Type B pancreatic cell (in vitro differentiated cells): ENCODE data around the gene STOX2. TPM values are rescaled to one million over a fixed set of nuclear protein-coding genes. Genes with fewer than 3 reads are reported as not detected.

ENCODE experiments used
- DNase-seq: peaks from one replicate; pipeline ENCODE4 v3.0.0; 2021; ENCODE audit warnings: mixed read lengths; ENCODE audit not compliant: unreplicated experiment; ENCODE audit errors: extremely low spot score
- H3K27ac Mint-ChIP-seq: 2 replicates; pipeline ENCODE4 v1.8.0; 2021; ENCODE audit warnings: mild to moderate bottlenecking, mixed read lengths
- H3K27me3 Mint-ChIP-seq: 2 replicates; pipeline ENCODE4 v1.8.0; 2021; ENCODE audit warnings: mixed read lengths
- H3K36me3 Mint-ChIP-seq: 2 replicates; pipeline ENCODE4 v1.8.0; 2021; ENCODE audit warnings: mixed read lengths
- H3K4me1 Mint-ChIP-seq: one replicate; pipeline ENCODE4 v1.8.0; 2021; ENCODE audit warnings: mixed read lengths; ENCODE audit not compliant: unreplicated experiment
- H3K4me3 Mint-ChIP-seq: 2 replicates; pipeline ENCODE4 v1.8.0; 2021; ENCODE audit warnings: mild to moderate bottlenecking, mixed read lengths
- H3K9me3 Mint-ChIP-seq: 2 replicates; pipeline ENCODE4 v1.8.0; 2021; ENCODE audit warnings: mixed read lengths
- CTCF ChIP-seq: fragments of 200-600 bp; sonication (generic); conservative IDR thresholded peaks from 2 replicates; pipeline ENCODE4 v1.5.0; 2021; ENCODE audit warnings: antibody characterized with exemption, mild to moderate bottlenecking
- total RNA-seq: library from RNA; stranded (reverse); gene quantifications from 2 replicates; pipeline ENCODE4 v1.2.1, GENCODE V29; 2021; ENCODE audit warnings: low replicate concordance

The STOX2 gene
- total RNA-seq, 1 donor from 2014 or later, result 16.7 TPM

GRCh38 chr4:183936047-183936446, 30.9 kb downstream of the STOX2 start:
- Mint-ChIP-seq H3K36me3 (peaks cover 4% of the 10 kb centered on the region), H3K27ac (no peak overlapping the region), H3K4me1 (peaks cover 34% of the 10 kb centered on the region)

GRCh38 chr4:183936574-183937345, 31.7 kb downstream of the STOX2 start:
- TF ChIP-seq CTCF, result no peak
- Mint-ChIP-seq H3K4me1 (peaks cover 34% of the 10 kb centered on the region), H3K4me3 (no peak overlapping the region), H3K36me3 (peaks cover 4% of the 10 kb centered on the region), H3K27me3 (no peaks in the 10 kb centered on the region), H3K27ac (no peak overlapping the region), H3K9me3 (no peaks in the 10 kb centered on the region)
- no peak for DNase-seq

More at GRCh38 chr4:183936047-183936446, 30.9 kb downstream of the STOX2 start:
- DNase-seq, result no peak
- Mint-ChIP-seq H3K27me3 (no peaks in the 10 kb centered on the region), H3K9me3 (no peaks in the 10 kb centered on the region), H3K4me3 (no peak overlapping the region)
- no peak for TF ChIP-seq CTCF

- no peak for TF ChIP-seq CTCF
- Mint-ChIP-seq H3K27ac (no peak overlapping the region), H3K36me3 (peaks cover 4% of the 10 kb centered on the region), H3K9me3 (no peaks in the 10 kb centered on the region), H3K4me3 (no peak overlapping the region), H3K27me3 (no peaks in the 10 kb centered on the region), H3K4me1 (peaks cover 22% of the 10 kb centered on the region)
- DNase-seq, result no peak
These were observed 35.8 kb downstream of the STOX2 start for GRCh38 chr4:183940864-183941263.

- Mint-ChIP-seq H3K4me3 (no peak overlapping the region), H3K27me3 (no peaks in the 10 kb centered on the region), H3K4me1 (peaks cover 11% of the 10 kb centered on the region), H3K27ac (no peak overlapping the region), H3K9me3 (no peaks in the 10 kb centered on the region), H3K36me3 (peaks cover 4% of the 10 kb centered on the region)
- no peak for DNase-seq
- no peak for TF ChIP-seq CTCF
These were observed 36.9 kb downstream of the STOX2 start for GRCh38 chr4:183941964-183942363.

GRCh38 chr4:183945741-183946140, 40.6 kb downstream of the STOX2 start:
- TF ChIP-seq CTCF, result no peak
- no peak overlapping the region for H3K4me3 Mint-ChIP-seq
- H3K9me3 Mint-ChIP-seq, result no peaks in the 10 kb centered on the region
- H3K27me3 Mint-ChIP-seq, result no peaks in the 10 kb centered on the region
- peaks cover 6% of the 10 kb centered on the region for H3K4me1 Mint-ChIP-seq
- no peak for DNase-seq
- no peak overlapping the region for H3K27ac Mint-ChIP-seq
- H3K36me3 Mint-ChIP-seq, result no peaks in the 10 kb centered on the region
